GM18867 (cell line): ENCODE results near the gene ARIH1.
A peak's percentile ranks its signal among the peaks of the same experiment; 100 is the strongest.

ENCODE experiments used
- ATAC-seq: cut with Tn5 transposase; IDR thresholded peaks from one replicate; pipeline ENCODE4 v1.9.1; 2021; ENCODE audit warnings: mild to moderate bottlenecking, moderate library complexity; ENCODE audit not compliant: unreplicated experiment

The ARIH1 gene

GRCh38 chr15:72486144-72486543 lies 12.0 kb downstream of the ARIH1 start:
- no peak for ATAC-seq

GRCh38 chr15:72487070-72487797 lies 13.1 kb downstream of the ARIH1 start:
- no peak for ATAC-seq

GRCh38 chr15:72488558-72488957 lies 14.4 kb downstream of the ARIH1 start:
- ATAC-seq, result no peak

- no peak for ATAC-seq
Observed at GRCh38 chr15:72489943-72490554, 15.9 kb downstream of the ARIH1 start.

GRCh38 chr15:72491768-72492167 lies 17.6 kb downstream of the ARIH1 start:
- ATAC-seq, result no peak

- ATAC-seq, result no peak
Observed at GRCh38 chr15:72492733-72493132, 18.6 kb downstream of the ARIH1 start.

GRCh38 chr15:72493220-72493619 lies 19.1 kb downstream of the ARIH1 start:
- ATAC-seq, result no peak

- ATAC-seq, result peak; percentile 53
Observed at GRCh38 chr15:72495007-72495406, 20.9 kb downstream of the ARIH1 start.

GRCh38 chr15:72496783-72497182 lies 22.7 kb downstream of the ARIH1 start:
- no peak for ATAC-seq

GRCh38 chr15:72497402-72497801 lies 23.3 kb downstream of the ARIH1 start:
- ATAC-seq, result no peak

GRCh38 chr15:72502220-72502809 lies 28.2 kb downstream of the ARIH1 start:
- no peak for ATAC-seq

GRCh38 chr15:72503147-72503546 lies 29.0 kb downstream of the ARIH1 start:
- no peak for ATAC-seq

- ATAC-seq, result no peak
Observed at GRCh38 chr15:72507402-72508092, 33.4 kb downstream of the ARIH1 start.

- ATAC-seq, result no peak
Observed at GRCh38 chr15:72509484-72509883, 35.4 kb downstream of the ARIH1 start.

GRCh38 chr15:72511536-72511935 lies 37.4 kb downstream of the ARIH1 start:
- no peak for ATAC-seq

GRCh38 chr15:72515591-72516389 lies 41.7 kb downstream of the ARIH1 start:
- ATAC-seq, result no peak

- no peak for ATAC-seq
Observed at GRCh38 chr15:72516777-72517176, 42.6 kb downstream of the ARIH1 start.

- no peak for ATAC-seq
Observed at GRCh38 chr15:72521682-72522081, 47.6 kb downstream of the ARIH1 start.

GRCh38 chr15:72532991-72533601 lies 59.0 kb downstream of the ARIH1 start:
- ATAC-seq, result no peak

- no peak for ATAC-seq
Observed at GRCh38 chr15:72534523-72534922, 60.4 kb downstream of the ARIH1 start.
